ENCODE data around the gene UNC13D. TPM values are rescaled to one million over a fixed set of nuclear protein-coding genes. Genes with fewer than 3 reads are reported as not detected.
"Not testable (repeated sequence)": the region's sequence is repeated elsewhere in the genome, so short reads cannot be mapped to it uniquely, and the experiment has no call there.

Gene UNC13D
- total RNA-seq, 4 donors from 2014 or later, result 3.2 to 27.1 (median 8.2) TPM

DNA sequence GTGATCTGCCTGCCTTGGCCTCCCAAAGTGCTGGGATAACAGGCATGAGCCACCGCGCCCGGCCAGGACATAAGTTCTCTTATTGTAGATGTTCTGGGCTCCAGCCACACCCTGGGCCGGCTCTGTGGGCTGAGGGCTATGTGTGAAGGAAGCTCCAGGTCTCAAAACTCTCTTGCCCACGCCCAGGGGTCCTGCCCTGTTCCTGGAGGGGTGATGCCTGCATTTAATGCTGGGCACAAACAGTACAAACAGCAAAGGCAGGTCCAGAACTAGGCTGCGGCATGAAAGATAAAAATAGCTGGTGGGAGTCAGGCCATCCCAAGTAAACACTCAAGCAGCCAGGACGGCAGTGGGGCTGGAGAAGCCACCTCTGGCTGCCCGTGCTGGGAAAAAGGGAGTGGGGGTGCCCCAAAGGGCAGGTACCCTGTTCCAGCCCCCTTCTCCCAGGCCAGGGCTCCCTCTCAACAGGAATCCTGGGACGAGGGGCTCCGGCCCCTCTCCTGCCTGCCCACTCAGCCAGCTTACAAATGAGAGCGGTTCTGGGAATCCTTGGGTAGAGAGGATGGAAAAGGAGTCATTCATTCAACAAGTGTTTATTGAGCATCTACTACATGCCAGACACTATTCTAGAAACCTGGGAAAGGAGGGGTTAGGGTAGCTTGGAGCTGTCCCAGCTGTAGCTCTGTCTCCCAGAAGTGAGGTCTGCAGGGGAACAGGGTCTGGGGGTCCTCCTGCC lies 29.6 kb upstream of the UNC13D start:
- ATAC-seq (ENCODE audit: low FRiP score) (no peak), DNase-seq (ENCODE audit: low spot score) (no peak)
- TF ChIP-seq, protein P1, sequence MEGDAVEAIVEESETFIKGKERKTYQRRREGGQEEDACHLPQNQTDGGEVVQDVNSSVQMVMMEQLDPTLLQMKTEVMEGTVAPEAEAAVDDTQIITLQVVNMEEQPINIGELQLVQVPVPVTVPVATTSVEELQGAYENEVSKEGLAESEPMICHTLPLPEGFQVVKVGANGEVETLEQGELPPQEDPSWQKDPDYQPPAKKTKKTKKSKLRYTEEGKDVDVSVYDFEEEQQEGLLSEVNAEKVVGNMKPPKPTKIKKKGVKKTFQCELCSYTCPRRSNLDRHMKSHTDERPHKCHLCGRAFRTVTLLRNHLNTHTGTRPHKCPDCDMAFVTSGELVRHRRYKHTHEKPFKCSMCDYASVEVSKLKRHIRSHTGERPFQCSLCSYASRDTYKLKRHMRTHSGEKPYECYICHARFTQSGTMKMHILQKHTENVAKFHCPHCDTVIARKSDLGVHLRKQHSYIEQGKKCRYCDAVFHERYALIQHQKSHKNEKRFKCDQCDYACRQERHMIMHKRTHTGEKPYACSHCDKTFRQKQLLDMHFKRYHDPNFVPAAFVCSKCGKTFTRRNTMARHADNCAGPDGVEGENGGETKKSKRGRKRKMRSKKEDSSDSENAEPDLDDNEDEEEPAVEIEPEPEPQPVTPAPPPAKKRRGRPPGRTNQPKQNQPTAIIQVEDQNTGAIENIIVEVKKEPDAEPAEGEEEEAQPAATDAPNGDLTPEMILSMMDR (IDR thresholded peaks at IDR 0.05), result no peak

DNA sequence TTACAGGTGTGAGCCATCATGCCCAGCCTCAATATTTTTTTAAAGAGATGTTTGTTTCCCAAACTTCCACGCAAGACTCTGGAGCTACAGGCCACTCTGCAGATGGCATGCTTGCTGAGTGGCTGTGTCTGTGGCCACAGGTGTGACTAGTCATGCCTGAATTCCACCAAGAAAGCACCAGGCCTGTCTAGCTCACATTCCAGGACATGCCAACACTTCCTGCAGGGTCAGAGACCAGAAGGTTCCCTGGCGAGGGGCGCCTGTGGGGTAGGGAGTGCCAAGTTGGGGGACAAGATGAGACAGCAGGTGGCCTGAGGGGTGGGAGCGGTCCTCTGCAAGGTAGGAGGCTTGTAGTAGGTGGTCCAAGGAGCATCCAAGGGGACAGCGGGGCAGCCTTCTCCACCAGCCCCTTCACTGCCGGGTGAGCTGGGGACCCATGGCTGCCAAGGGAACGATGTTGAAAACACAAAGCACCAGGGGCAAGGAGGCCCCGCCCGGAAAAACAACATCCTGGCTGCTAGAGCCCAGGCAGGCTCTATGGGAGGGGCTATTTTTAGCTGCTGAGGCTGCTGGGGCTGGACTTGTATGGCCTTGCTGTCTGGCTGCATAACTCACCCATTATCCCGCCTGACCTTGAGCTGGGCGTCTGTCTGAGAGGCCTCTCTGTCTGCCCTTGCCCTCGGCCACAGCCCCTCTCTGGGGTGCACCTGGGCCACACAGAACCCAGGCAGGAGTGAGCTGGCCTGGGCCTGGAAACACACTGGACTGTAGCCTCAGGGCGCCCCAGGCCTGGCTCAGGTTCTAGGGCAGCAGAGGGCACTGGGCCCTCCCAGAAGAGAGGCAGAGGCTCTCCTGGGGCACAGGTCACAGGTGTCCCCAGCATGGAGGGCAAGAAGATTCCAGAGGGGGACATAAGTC lies 28.5 kb upstream of the UNC13D start:
- ATAC-seq (ENCODE audit: low FRiP score) (peak; percentile 5), DNase-seq (ENCODE audit: low spot score) (no peak)
- TF ChIP-seq, protein P1 (IDR thresholded peaks at IDR 0.05), result no peak

DNA sequence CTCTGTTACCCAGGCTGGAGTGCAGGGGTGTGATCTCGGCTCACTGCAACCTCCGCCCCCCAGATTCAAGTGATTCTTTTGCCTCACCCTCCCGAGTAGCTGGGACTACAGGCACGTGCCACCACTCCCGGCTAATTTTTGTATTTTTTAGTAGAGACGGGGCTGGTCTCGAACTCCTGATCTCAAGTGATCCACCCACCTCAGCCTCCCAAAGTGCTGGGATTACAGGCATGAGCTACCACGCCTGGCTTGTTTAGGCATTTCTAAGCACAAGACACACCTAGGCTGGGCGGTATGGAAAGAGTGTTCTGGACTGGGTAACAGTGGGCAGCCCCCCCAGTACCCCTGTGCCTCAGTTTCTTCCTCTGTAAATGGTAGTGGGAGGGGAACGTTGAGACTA lies 26.0 kb upstream of the UNC13D start:
- not testable (repeated sequence) for DNase-seq (ENCODE audit: low spot score); ATAC-seq (ENCODE audit: low FRiP score)

DNA sequence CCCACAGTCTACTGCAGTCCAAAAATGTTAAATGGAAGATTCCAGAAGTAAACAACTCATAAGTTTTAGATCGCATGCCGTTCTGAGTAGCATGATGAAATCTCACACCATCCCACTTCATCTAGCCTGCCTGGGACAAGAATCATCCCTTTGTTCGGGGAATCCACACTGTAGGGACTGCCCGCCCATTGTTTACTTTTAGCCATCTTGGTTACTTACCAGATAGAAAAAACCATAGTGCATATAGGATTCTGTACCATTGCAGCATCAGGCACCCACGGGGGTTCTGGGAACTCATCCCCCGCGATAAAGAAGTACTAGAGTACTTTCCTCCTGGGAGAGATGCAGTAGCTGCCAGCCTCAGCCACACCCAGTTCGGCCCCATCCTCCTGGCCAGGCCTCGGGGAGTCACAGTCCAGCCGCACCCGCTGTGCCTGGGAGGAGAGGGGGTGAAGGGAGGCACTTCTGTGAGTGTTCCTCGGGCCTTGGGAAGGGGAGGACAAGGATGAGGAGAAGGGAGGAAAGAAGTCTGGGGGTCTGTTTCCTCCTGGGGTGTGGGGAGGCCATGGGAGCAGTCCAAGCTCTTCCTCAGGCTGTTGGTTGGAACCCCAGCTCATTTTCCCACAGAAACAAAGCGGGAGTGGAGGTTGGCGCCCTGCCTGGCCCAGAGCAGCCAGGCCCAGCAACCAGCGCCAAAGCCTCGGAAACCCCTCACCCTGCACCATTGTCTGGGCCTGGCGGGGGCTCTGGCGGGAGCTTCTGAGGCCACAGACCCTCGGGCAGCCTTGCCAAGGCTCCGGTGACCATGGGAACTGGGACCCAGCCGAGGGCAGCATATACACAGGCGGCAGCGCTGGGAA lies 25.3 kb upstream of the UNC13D start:
- DNase-seq (ENCODE audit: low spot score) (no peak), ATAC-seq (ENCODE audit: low FRiP score) (peak; percentile 50)
- TF ChIP-seq, protein P1 (IDR thresholded peaks at IDR 0.05), result no peak

DNA sequence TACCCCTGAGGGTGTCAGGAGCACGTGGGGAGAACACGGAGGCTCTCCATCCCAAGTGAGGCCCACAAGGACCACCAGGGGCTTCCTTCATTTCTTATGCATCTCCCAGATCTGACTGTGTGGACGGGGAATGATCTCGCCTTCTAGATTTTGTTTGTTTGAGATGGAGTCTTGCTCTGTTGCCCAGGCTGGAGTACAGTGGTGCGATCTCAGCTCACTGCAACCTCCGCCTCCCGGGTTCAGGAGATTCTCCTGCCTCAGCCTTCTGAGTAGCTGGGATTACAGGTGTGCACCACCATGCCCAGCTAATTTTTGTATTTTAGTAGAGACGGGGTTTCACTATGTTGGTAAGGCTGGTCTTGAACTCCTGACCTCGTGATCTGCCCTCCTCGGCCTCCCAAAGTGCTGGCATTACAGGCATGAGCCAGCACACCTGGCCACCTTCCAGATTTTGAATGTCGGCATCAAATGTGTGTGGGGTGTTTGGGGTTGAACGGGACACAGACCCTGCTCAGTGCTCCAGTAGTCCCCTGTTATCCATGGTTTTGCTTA lies 24.6 kb upstream of the UNC13D start:
- ATAC-seq (ENCODE audit: low FRiP score); DNase-seq (ENCODE audit: low spot score): not testable (repeated sequence)

DNA sequence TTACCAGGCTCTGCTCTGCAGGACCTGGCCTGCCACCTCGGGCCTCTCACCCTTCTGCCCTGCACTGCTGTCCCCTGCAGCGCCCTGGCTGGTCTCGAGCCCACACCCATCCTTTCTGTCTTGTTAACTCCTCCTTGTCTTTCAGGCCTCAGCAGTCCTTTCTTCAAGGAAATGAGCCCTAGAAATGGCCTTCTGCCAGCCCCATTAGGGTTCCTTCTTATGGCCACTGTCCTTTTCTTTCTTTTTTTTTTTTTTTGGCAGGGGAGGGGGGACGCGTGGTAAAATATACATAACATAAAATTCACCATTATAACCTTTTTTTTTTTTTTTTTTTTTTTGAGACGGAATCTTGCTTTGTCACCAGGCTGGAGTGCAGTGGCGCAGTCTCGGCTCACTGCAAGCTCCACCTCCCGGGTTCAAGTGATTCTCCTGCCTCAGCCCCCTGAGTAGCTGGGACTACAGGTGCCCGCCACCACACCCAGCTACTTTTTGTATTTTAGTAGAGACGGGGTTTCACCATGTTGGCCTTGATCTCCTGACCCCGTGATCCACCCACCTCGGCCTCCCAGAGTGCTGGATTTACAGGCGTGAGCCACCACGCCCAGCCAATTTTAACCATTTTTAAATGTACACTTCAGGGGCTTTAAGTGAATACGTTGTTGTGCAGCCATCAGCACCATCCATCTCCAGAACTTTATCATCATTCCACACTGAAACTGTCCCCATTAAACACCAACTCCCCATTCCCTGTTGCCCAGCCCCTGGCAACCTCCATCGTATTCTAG lies 21.4 kb upstream of the UNC13D start:
- DNase-seq (ENCODE audit: low spot score); ATAC-seq (ENCODE audit: low FRiP score): not testable (repeated sequence)

DNA sequence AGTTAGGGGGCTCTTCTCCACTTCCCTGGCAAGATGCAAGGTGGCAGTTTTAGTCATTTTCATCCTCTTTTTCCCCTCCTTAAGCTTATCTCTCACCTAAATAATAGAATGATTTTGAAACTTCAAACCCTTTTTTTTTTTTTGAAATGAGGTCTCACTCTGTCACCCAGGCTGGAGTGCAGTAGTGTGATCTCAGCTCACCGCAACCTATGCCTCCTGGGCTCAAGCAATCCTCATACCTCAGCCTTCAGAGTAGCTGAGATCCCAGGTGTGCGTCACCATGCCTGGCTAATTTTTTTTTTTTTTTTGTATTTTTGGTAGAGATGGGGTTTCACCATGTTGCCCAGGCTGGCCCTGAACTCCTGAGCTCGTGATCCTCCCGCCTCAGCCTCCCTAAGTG lies 20.7 kb upstream of the UNC13D start:
- DNase-seq (ENCODE audit: low spot score); ATAC-seq (ENCODE audit: low FRiP score): not testable (repeated sequence)

DNA sequence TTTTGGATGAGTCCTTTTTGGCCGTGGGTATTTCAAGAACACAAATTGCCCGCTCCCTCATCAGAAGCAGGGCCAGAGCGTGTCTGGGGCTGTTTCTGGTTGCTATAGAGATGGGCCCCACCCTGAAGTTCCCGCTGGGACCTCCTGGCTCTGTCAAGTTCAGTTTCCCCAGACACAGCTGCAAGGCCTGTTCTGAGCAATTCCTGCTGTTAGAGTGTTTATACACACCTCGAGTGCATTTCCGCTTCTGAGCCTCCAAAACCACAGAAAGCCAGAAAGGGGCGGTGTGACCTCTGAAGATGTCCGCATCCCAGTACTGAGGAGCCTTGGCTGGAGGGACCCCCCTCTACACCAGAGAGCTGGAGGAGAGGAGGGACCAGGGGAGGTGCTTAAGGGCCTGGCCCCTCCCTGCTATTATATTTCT lies 20.3 kb upstream of the UNC13D start:
- TF ChIP-seq, protein P1 (IDR thresholded peaks at IDR 0.05), result no peak
- no peak for ATAC-seq (ENCODE audit: low FRiP score)
- DNase-seq (ENCODE audit: low spot score), result no peak
